Calu3 (cell line): Measurements from ENCODE around the gene PDLIM5. TPM values are rescaled to one million over a fixed set of nuclear protein-coding genes. Genes with fewer than 3 reads are reported as not detected.
"Not testable (repeated sequence)": the region's sequence is repeated elsewhere in the genome, so short reads cannot be mapped to it uniquely, and the experiment has no call there.

Source experiments
- Bru-seq: library from RNA; stranded (reverse); fragments of 400-500 nt; gene quantifications from one replicate; lab custom pipeline; 2021; lab: Mats Ljungman, UMichigan
- BruChase-seq, 2 experiments: library from RNA; stranded (reverse); fragments of 400-500 nt; gene quantifications; one replicate each; lab custom pipeline; 2021; lab: Mats Ljungman, UMichigan
- BruUV-seq: library from RNA; stranded (reverse); fragments of 400-500 nt; replicated peaks from 2 replicates; lab custom pipeline; 2021; lab: Mats Ljungman, UMichigan
- CTCF ChIA-PET: fragments of 300-600 bp; sonication (Branson Sonifier 250); formaldehyde crosslinking; loops from one replicate; lab custom pipeline; 2022; ENCODE audit warnings: antibody characterized with exemption; lab: Charles Lee
- DNase-seq: peaks from one replicate; pipeline ENCODE4 v3.0.0; 2022
- H3K27ac Mint-ChIP-seq: one replicate; pipeline ENCODE4 v1.8.0; 2022; ENCODE audit warnings: mixed read lengths; ENCODE audit not compliant: unreplicated experiment
- H3K27me3 Mint-ChIP-seq: one replicate; pipeline ENCODE4 v1.8.0; 2022; ENCODE audit warnings: mixed read lengths; ENCODE audit not compliant: unreplicated experiment
- H3K36me3 Mint-ChIP-seq: one replicate; pipeline ENCODE4 v1.8.0; 2022; ENCODE audit warnings: mild to moderate bottlenecking, moderate library complexity, mixed read lengths; ENCODE audit not compliant: insufficient read depth, unreplicated experiment
- H3K4me1 Mint-ChIP-seq: one replicate; pipeline ENCODE4 v1.8.0; 2022; ENCODE audit warnings: mild to moderate bottlenecking, low read depth, mixed read lengths; ENCODE audit not compliant: unreplicated experiment
- H3K4me3 Mint-ChIP-seq: one replicate; pipeline ENCODE4 v1.8.0; 2022; ENCODE audit warnings: mild to moderate bottlenecking, low read depth, moderate library complexity, mixed read lengths; ENCODE audit not compliant: unreplicated experiment
- H3K9me3 Mint-ChIP-seq: one replicate; pipeline ENCODE4 v1.8.0; 2022; ENCODE audit warnings: low read depth, mixed read lengths; ENCODE audit not compliant: unreplicated experiment
- CTCF ChIP-seq: fragments of 200-600 bp; IDR thresholded peaks from one replicate; pipeline ENCODE4 v1.8.0; 2022; ENCODE audit warnings: antibody characterized with exemption; ENCODE audit not compliant: unreplicated experiment
- intact Hi-C: fragments of 100-400 bp; cut with micrococcal nuclease; formaldehyde crosslinking; loops from one replicate; pipeline ENCODE4 v1.10.0; 2022; ENCODE audit not compliant: unreplicated experiment
- long read RNA-seq: library from polyadenylated mRNA; stranded (forward); transcript quantifications from one replicate; pipeline ENCODE4 v2.0.0, GENCODE V29; 2022
- total RNA-seq: library from RNA; stranded (reverse); gene quantifications from 2 replicates; pipeline ENCODE4 v1.2.3, GENCODE V29; 2022

Gene PDLIM5, protein sequence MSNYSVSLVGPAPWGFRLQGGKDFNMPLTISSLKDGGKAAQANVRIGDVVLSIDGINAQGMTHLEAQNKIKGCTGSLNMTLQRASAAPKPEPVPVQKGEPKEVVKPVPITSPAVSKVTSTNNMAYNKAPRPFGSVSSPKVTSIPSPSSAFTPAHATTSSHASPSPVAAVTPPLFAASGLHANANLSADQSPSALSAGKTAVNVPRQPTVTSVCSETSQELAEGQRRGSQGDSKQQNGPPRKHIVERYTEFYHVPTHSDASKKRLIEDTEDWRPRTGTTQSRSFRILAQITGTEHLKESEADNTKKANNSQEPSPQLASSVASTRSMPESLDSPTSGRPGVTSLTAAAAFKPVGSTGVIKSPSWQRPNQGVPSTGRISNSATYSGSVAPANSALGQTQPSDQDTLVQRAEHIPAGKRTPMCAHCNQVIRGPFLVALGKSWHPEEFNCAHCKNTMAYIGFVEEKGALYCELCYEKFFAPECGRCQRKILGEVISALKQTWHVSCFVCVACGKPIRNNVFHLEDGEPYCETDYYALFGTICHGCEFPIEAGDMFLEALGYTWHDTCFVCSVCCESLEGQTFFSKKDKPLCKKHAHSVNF
- total RNA-seq (122 and 129 TPM in 2 replicates), Bru-seq, nascent RNA (percentile 95 among the genes with signal in this experiment), BruChase-seq, experiment 1, labeled RNA remaining after a 6-hour chase (percentile 85 among the genes with signal in this experiment), BruChase-seq, experiment 2, labeled RNA remaining after a 2-hour chase (percentile 76 among the genes with signal in this experiment)
- long read RNA-seq, full-length matches to known transcripts = 30 of 76 reads
- long read RNA-seq, partial matches to known transcripts = 23 of 76 reads
- long read RNA-seq, other reads (novel, unspliced or antisense) = 23 of 76 reads

GRCh38 chr4:94451695-94452475, at the start of gene PDLIM5:
Gene PDLIM5, plus strand, starts transcription at chr4:94451942. Its CDS starts 3,347 bp downstream, at chr4:94455289.
- intact Hi-C loops = loop anchor here (5.0 kb wide), 1 partner anchor 95 kb away; no protein-coding TSS in a partner anchor
- H3K27ac Mint-ChIP-seq = peak within 1 kb of the TSS; percentile 96
- no peak for TF ChIP-seq CTCF
- CTCF ChIA-PET = interaction anchor here (1.1 kb wide), 1 partner anchor 45 kb away, joined by 4 read pairs; no protein-coding TSS in a partner anchor
- H3K4me1 Mint-ChIP-seq = peaks cover 23% of the 10 kb centered on the region
- BruUV-seq = no TSS peak
- H3K27me3 Mint-ChIP-seq = no peaks in the 10 kb centered on the region
- peaks cover 47% of the 10 kb centered on the region for H3K36me3 Mint-ChIP-seq
- peak within 1 kb of the TSS; percentile 82 for H3K4me3 Mint-ChIP-seq
- peak; percentile 88 for DNase-seq
- no peaks in the 10 kb centered on the region for H3K9me3 Mint-ChIP-seq

GRCh38 chr4:94402439-94402838, 49.3 kb upstream of the PDLIM5 start:
- intact Hi-C loops = loop anchor here (10.0 kb wide), 1 partner anchor 332 kb away; no protein-coding TSS in a partner anchor
- not testable (repeated sequence) for DNase-seq, H3K27ac Mint-ChIP-seq, BruUV-seq, H3K4me3 Mint-ChIP-seq, H3K9me3 Mint-ChIP-seq, H3K4me1 Mint-ChIP-seq, H3K36me3 Mint-ChIP-seq, H3K27me3 Mint-ChIP-seq
- CTCF ChIA-PET = interaction anchor here (0.7 kb wide), 1 partner anchor 509 kb away, joined by 3 read pairs; no protein-coding TSS in a partner anchor

GRCh38 chr4:94403751-94404150, 48.0 kb upstream of the PDLIM5 start:
- H3K27me3 Mint-ChIP-seq = no peaks in the 10 kb centered on the region
- intact Hi-C loops = loop anchor here (10.0 kb wide), 1 partner anchor 331 kb away; no protein-coding TSS in a partner anchor

More at GRCh38 chr4:94403751-94404150, 48.0 kb upstream of the PDLIM5 start:
- no peaks in the 10 kb centered on the region for H3K36me3 Mint-ChIP-seq
- H3K4me3 Mint-ChIP-seq = no peak overlapping the region
- no peaks in the 10 kb centered on the region for H3K9me3 Mint-ChIP-seq
- CTCF ChIA-PET = no interaction called here
- H3K27ac Mint-ChIP-seq = no peak overlapping the region
- DNase-seq = no peak
- no TSS peak for BruUV-seq
- TF ChIP-seq CTCF = no peak
- H3K4me1 Mint-ChIP-seq = no peaks in the 10 kb centered on the region
